AG04449 (cell line): ENCODE measurements around the gene TRIM44.

Source experiments
- CTCF ChIA-PET: fragments of 350-600 bp; formaldehyde crosslinking; extraction: SDS; loops from one replicate; lab custom pipeline; 2021; ENCODE audit warnings: antibody characterized with exemption; lab: Yijun Ruan, JAX
- POLR2A ChIA-PET: fragments of 400-600, 350-600 bp; formaldehyde crosslinking; extraction: SDS; loops from one replicate; lab custom pipeline; 2020; ENCODE audit warnings: antibody characterized with exemption, inconsistent platforms; lab: Yijun Ruan, JAX
- DNase-seq: peaks from one replicate; pipeline ENCODE4 v3.0.0-alpha.2; 2010; ENCODE audit warnings: low read depth, low spot score
- H3K4me3 ChIP-seq: 2 replicates; pipeline ENCODE4 v1.5.1; 2011; ENCODE audit warnings: low read depth, mild to moderate bottlenecking, control low read depth, low read length
- CTCF ChIP-seq: IDR thresholded peaks from one replicate; pipeline ENCODE4 v1.5.1; 2011; ENCODE audit warnings: mild to moderate bottlenecking, moderate library complexity, low read length, control low read depth, inconsistent platforms; ENCODE audit not compliant: insufficient read depth; ENCODE audit errors: missing control alignments

Gene TRIM44

GRCh38 chr11:35617687-35618496, 44.7 kb upstream of the TRIM44 start, which contains the start of gene FJX1:
Gene FJX1, plus strand, starts transcription at chr11:35618460. Its CDS starts 177 bp downstream, at chr11:35618637.
- DNase-seq = no peak
- peak within 1 kb of the TSS; percentile 69 for H3K4me3 ChIP-seq
- POLR2A ChIA-PET = interaction anchor here (0.6 to 1.2 kb wide), 7 partner anchors 32 to 644 kb away, joined by 3 to 5 read pairs (median 3); partner anchors contain the start of gene SLC1A2
- CTCF ChIA-PET = interaction anchor here (0.6 to 5.3 kb wide), 11 partner anchors 9 to 1181 kb away, joined by 3 to 39 read pairs (median 3); no protein-coding TSS in a partner anchor
- no peak for TF ChIP-seq CTCF

- ChIA-PET CTCF (interaction anchor here (1.2 to 5.3 kb wide), 5 partner anchors 26 to 204 kb away, joined by 3 to 39 read pairs (median 6); no protein-coding TSS in a partner anchor), POLR2A (interaction anchor here (0.6 to 1.4 kb wide), 3 partner anchors 11 to 149 kb away, joined by 3 to 4 read pairs (median 3); no protein-coding TSS in a partner anchor)
- peak overlapping the region; percentile 69 for H3K4me3 ChIP-seq
- DNase-seq = no peak
- peak; percentile 27 for TF ChIP-seq CTCF
Observed at GRCh38 chr11:35618497-35619115, 44.0 kb upstream of the TRIM44 start.

- ChIA-PET CTCF (interaction anchor here (0.7 to 5.3 kb wide), 12 partner anchors 37 to 649 kb away, joined by 3 to 39 read pairs (median 4); no protein-coding TSS in a partner anchor), POLR2A (interaction anchor here (0.6 to 1.4 kb wide), 4 partner anchors 10 to 654 kb away, joined by 3 to 4 read pairs (median 3); no protein-coding TSS in a partner anchor)
- no peak for TF ChIP-seq CTCF
- DNase-seq = no peak
- H3K4me3 ChIP-seq = peak overlapping the region; percentile 69
Observed at GRCh38 chr11:35619116-35619854, 43.3 kb upstream of the TRIM44 start.

GRCh38 chr11:35619855-35620640, 42.5 kb upstream of the TRIM44 start:
- ChIA-PET POLR2A (interaction anchor here (0.6 to 1.4 kb wide), 4 partner anchors 9 to 653 kb away, joined by 3 to 4 read pairs (median 3); no protein-coding TSS in a partner anchor), CTCF (interaction anchor here (0.7 to 5.3 kb wide), 11 partner anchors 38 to 648 kb away, joined by 3 to 39 read pairs (median 4); no protein-coding TSS in a partner anchor)
- peak overlapping the region; percentile 69 for H3K4me3 ChIP-seq
- no peak for TF ChIP-seq CTCF
- DNase-seq = no peak

GRCh38 chr11:35620795-35621194, 41.8 kb upstream of the TRIM44 start:
- POLR2A ChIA-PET = no interaction called here
- no peak overlapping the region; the same call in 1 of the 2 replicates for H3K4me3 ChIP-seq
- CTCF ChIA-PET = interaction anchor here (1.0 to 5.3 kb wide), 5 partner anchors 132 to 645 kb away, joined by 3 to 39 read pairs (median 5); no protein-coding TSS in a partner anchor
- no peak for TF ChIP-seq CTCF
- no peak for DNase-seq
